NB4 (cell line): Measurements from ENCODE around the gene SOX21.

Experiments used
- DNase-seq: peaks from one replicate; pipeline ENCODE4 v3.0.0; 2010; ENCODE audit warnings: low read depth
- H3K4me3 ChIP-seq: one replicate; pipeline ENCODE4 v1.5.1; 2011; ENCODE audit warnings: mild to moderate bottlenecking, low read depth, low read length, moderate library complexity
- MYC ChIP-seq: IDR thresholded peaks from 2 replicates; pipeline ENCODE4 v1.6.1; 2011; ENCODE audit warnings: low read depth, low read length
- POLR2A ChIP-seq: IDR thresholded peaks from 2 replicates; pipeline ENCODE4 v1.6.1; 2011; ENCODE audit warnings: mild to moderate bottlenecking; ENCODE audit not compliant: insufficient read length; ENCODE audit errors: extremely low read depth
- TF ChIP-seq, protein P1 (sequence below): IDR thresholded peaks from one replicate; pipeline ENCODE4 v1.5.1; 2012; ENCODE audit warnings: low read depth, low read length
- TF ChIP-seq, protein P2 (sequence below): IDR thresholded peaks from 2 replicates; pipeline ENCODE4 v1.6.1; 2011; ENCODE audit warnings: low read depth, low read length

The SOX21 gene

GRCh38 chr13:94672400-94672799 is 39.9 kb downstream of the SOX21 start:
- no peak for DNase-seq
- TF ChIP-seq, protein P1, sequence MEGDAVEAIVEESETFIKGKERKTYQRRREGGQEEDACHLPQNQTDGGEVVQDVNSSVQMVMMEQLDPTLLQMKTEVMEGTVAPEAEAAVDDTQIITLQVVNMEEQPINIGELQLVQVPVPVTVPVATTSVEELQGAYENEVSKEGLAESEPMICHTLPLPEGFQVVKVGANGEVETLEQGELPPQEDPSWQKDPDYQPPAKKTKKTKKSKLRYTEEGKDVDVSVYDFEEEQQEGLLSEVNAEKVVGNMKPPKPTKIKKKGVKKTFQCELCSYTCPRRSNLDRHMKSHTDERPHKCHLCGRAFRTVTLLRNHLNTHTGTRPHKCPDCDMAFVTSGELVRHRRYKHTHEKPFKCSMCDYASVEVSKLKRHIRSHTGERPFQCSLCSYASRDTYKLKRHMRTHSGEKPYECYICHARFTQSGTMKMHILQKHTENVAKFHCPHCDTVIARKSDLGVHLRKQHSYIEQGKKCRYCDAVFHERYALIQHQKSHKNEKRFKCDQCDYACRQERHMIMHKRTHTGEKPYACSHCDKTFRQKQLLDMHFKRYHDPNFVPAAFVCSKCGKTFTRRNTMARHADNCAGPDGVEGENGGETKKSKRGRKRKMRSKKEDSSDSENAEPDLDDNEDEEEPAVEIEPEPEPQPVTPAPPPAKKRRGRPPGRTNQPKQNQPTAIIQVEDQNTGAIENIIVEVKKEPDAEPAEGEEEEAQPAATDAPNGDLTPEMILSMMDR = no peak
- TF ChIP-seq MYC = no peak
- TF ChIP-seq, protein P2, sequence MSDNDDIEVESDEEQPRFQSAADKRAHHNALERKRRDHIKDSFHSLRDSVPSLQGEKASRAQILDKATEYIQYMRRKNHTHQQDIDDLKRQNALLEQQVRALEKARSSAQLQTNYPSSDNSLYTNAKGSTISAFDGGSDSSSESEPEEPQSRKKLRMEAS = no peak
- TF ChIP-seq POLR2A = no peak
- H3K4me3 ChIP-seq = no peak overlapping the region

GRCh38 chr13:94667190-94667589 is 45.2 kb downstream of the SOX21 start:
- TF ChIP-seq MYC (no peak), POLR2A (no peak)
- TF ChIP-seq, protein P1 = no peak
- TF ChIP-seq, protein P2 = no peak
- peak; percentile 20 for DNase-seq
- no peak overlapping the region for H3K4me3 ChIP-seq

GRCh38 chr13:94666065-94666464 is 46.3 kb downstream of the SOX21 start:
- TF ChIP-seq, protein P1 = no peak
- no peak for TF ChIP-seq POLR2A
- no peak for TF ChIP-seq MYC
- TF ChIP-seq, protein P2 = no peak
- no peak for DNase-seq
- H3K4me3 ChIP-seq = no peak overlapping the region

DNA sequence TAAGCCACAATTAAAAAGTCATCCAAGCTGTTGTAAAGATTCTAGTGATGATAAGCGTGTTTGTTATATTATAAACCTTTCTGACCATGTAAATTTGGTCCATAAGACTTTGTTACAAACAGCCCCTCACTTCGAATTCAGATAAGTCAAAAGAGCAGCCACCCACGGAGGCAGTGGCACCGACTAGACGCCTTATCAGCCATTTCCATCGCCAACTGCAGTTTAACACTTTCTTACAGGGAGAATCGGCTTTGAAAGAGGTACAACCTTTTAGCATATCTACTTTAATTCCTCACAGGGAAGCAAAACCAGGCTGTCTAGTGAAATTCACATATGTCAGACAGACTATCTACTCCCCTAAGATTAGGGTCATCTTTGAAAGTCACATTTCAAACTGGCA is 47.5 kb downstream of the SOX21 start:
- no peak overlapping the region for H3K4me3 ChIP-seq
- TF ChIP-seq, protein P1 = no peak
- no peak for TF ChIP-seq MYC
- TF ChIP-seq, protein P2 = no peak
- TF ChIP-seq POLR2A = no peak

DNA sequence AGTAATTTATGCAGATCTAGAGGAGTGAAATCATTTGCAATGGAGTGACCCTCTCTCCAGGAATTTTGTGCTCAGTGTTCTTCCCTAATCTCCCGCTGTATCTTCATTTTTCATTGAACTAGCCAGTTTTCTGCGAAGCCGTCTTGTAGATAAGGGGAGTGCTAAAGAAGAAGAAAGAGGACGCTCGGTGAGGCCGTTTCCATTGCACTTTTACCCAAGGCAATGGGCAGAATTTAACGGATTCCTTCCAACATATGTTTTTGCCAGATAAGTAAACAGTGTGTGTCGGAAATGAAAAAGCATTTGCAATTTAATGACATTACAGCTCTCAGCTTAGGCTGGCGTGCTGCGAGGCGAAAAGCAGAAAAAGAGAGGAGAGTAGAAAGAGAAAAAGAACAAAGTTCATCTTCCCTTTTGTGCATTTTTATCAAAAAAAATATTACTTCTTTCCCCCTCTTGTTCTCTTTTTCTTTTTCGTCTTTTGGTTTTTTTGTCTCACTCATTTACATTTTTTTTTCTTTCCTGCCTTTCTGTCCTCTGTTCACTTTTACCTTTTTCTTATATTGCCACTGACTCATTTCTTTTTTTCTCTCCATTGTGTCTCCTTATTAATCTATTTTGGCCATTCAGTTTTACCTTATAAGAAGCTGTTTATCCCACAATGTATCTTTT is 49.9 kb downstream of the SOX21 start:
- TF ChIP-seq MYC = no peak
- TF ChIP-seq, protein P2 = no peak
- TF ChIP-seq, protein P1 = no peak
- TF ChIP-seq POLR2A = no peak
- no peak for DNase-seq
- H3K4me3 ChIP-seq = no peak overlapping the region

More for the DNA sequence above, 47.5 kb downstream of the SOX21 start:
- DNase-seq = no peak
